Measurements from ENCODE around the gene LRRFIP2. TPM values are rescaled to one million over a fixed set of nuclear protein-coding genes. Genes with fewer than 3 reads are reported as not detected.
"Not testable (repeated sequence)": the region's sequence is repeated elsewhere in the genome, so short reads cannot be mapped to it uniquely, and the experiment has no call there.

The LRRFIP2 gene
- total RNA-seq, 2 experiments from 2014 or later = 13.3 to 15.3 TPM

DNA sequence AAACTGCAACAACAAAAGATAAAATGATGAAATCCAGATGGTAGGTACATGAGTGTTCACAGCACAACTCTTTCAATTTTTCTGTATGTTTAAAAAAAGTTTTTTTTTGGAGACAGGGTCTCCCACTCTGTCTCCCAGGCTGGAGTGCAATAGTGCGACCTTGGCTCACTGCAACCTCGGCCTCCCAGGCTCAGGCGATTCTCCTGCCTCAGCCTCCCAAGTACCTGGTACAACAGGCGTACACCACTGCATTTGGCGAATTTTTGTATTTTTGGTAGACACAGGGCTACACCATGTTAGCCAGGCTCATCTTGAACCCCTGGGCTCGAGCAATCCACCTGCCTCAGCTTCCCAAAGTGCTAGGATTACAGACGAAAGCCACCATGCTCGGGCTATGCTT is 18.6 kb downstream of the LRRFIP2 start:
- no peak for DNase-seq
- Mint-ChIP-seq H3K4me3 (no peak overlapping the region), H3K27me3 (ENCODE audit: low read depth) (no peaks in the 10 kb centered on the region), H3K27ac (no peak overlapping the region), H3K36me3 (ENCODE audit: low read depth) (peaks cover 8% of the 10 kb centered on the region), H3K4me1 (ENCODE audit: low read depth) (peaks cover 10% of the 10 kb centered on the region), H3K9me3 (no peaks in the 10 kb centered on the region)
- CTCF ChIA-PET = no interaction called here
- intact Hi-C loops (cut with micrococcal nuclease) = no loop called here

DNA sequence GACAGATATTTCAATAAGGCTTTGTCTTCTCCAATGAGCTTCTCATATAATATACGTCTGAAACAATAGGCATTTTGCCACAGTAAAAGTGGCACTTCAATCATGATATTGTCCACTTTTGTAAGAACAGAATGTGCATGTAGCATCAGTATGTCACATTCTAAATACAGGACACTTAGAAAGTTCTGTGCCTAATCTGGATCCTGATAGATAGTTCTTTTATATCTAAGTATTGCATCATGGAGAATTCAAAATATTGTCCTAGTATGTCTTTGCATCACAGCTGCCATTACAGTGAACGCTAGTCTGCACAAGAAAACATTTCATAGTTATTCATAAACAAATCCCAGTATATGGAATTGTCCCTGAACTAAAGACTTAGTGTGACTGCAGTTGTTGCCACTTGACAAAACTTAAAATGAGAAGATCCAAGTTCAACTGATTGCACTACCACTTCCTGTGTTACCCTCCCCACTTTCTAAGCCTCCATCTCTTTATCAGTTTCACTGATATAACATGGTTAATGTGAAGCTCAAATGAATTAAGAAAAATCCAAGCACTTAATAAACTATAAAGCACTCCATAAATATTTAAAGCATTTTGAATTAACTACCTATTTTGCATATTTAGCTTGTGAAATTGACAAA is 19.6 kb downstream of the LRRFIP2 start:
- no peaks in the 10 kb centered on the region for H3K9me3 Mint-ChIP-seq
- H3K27me3 Mint-ChIP-seq (ENCODE audit: low read depth) = no peaks in the 10 kb centered on the region
- H3K27ac Mint-ChIP-seq = no peak overlapping the region
- intact Hi-C loops (cut with micrococcal nuclease) = no loop called here
- H3K36me3 Mint-ChIP-seq (ENCODE audit: low read depth) = peaks cover 6% of the 10 kb centered on the region
- no peak overlapping the region for H3K4me3 Mint-ChIP-seq
- H3K4me1 Mint-ChIP-seq (ENCODE audit: low read depth) = peaks cover 9% of the 10 kb centered on the region
- DNase-seq = no peak
- CTCF ChIA-PET = no interaction called here

DNA sequence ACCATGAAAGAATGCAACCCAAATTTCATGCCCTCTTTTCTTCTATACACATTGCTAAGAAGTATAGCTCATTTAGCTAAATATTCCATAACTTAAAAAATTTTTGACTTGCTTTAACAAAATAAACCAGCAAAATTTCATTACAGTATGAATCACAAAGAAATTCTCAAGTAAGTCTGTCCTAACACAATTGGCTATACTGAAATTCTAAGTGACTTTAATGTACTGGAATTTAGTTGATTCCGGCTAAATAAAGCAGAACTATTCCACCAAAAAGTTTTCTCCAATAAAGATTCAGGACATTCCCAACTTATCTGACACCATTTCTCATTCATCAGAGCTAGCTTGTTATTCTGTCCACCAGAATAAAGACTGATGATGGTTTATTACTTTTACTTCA is 23.8 kb downstream of the LRRFIP2 start:
- H3K4me3 Mint-ChIP-seq = no peak overlapping the region
- no peaks in the 10 kb centered on the region for H3K9me3 Mint-ChIP-seq
- DNase-seq = no peak
- CTCF ChIA-PET = interaction anchor here (1.1 to 1.3 kb wide), 2 partner anchors 9 to 10 kb away, joined by 3 to 5 read pairs; no protein-coding TSS in a partner anchor
- peaks cover 14% of the 10 kb centered on the region for H3K4me1 Mint-ChIP-seq (ENCODE audit: low read depth)
- intact Hi-C loops (cut with micrococcal nuclease) = no loop called here
- H3K27ac Mint-ChIP-seq = no peak overlapping the region
- H3K27me3 Mint-ChIP-seq (ENCODE audit: low read depth) = no peaks in the 10 kb centered on the region
- peaks cover 10% of the 10 kb centered on the region for H3K36me3 Mint-ChIP-seq (ENCODE audit: low read depth)

DNA sequence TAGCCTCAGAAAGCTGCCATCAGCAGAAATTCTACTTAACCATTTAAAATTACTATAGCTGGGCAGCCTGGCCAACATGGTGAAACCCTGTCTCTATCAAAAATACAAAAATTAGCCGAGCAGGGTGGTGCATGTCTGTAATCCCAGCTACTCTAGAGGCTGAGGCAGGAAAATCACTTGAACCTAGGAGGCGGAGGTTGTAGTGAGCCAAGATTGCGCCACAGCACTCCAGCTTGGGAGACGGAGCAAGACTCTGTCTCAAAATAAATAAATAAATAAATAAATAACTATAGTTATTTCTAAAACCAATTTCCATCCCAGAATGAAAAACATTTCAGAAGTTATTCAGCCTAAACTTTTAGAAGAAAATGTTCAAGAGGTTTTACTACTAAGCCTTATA is 25.1 kb downstream of the LRRFIP2 start:
- no peak for DNase-seq
- intact Hi-C loops (cut with micrococcal nuclease) = no loop called here
- Mint-ChIP-seq H3K4me3 (no peak overlapping the region), H3K9me3 (no peaks in the 10 kb centered on the region), H3K27ac (no peak overlapping the region), H3K27me3 (ENCODE audit: low read depth) (no peaks in the 10 kb centered on the region), H3K4me1 (ENCODE audit: low read depth) (peaks cover 5% of the 10 kb centered on the region), H3K36me3 (ENCODE audit: low read depth) (peaks cover 10% of the 10 kb centered on the region)
- CTCF ChIA-PET = no interaction called here

DNA sequence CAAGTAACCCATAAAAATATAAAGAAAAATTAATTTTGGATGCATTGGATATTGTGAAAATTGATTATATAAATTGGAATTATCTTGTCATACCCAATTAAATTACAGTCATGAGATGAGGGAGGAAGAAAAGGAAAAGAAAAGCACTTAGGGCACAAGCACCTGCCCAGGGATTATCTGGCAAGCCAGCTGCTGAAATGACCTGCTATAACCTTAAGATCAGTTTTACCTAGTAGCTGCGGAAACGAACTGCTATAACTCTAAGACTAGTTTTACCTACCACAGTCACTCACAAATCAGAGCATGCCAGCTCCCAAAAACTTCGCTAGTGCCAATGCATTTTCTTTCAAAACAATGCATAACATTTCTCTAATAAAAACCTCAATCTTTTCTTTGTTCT is 26.2 kb downstream of the LRRFIP2 start:
- no peak overlapping the region for H3K4me3 Mint-ChIP-seq
- H3K9me3 Mint-ChIP-seq = no peaks in the 10 kb centered on the region
- DNase-seq = no peak
- CTCF ChIA-PET = interaction anchor here (0.6 kb wide), 1 partner anchor 33 kb away, joined by 4 read pairs; no protein-coding TSS in a partner anchor
- peaks cover 11% of the 10 kb centered on the region for H3K36me3 Mint-ChIP-seq (ENCODE audit: low read depth)
- intact Hi-C loops (cut with micrococcal nuclease) = no loop called here
- H3K4me1 Mint-ChIP-seq (ENCODE audit: low read depth) = peaks cover 5% of the 10 kb centered on the region
- H3K27ac Mint-ChIP-seq = no peak overlapping the region
- H3K27me3 Mint-ChIP-seq (ENCODE audit: low read depth) = no peaks in the 10 kb centered on the region

DNA sequence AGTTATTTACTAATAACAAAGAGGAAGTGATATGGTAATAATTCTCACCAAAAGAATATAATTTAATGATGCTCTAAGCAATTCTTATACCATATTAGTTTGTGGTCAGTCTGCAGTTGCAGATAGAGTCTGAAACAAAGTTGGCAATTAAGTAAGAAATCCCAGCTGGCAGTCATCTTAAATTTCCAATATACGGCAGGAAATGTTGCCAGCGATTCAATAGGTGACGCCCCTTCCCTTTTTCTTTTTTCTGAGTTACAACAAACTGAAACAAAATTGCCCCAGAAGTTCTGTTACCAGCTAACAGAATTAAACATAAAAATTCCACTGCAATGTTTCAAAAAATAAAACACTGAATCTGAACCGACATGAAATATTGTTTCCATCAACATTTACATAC is 26.7 kb downstream of the LRRFIP2 start:
- CTCF ChIA-PET = interaction anchor here (0.6 kb wide), 1 partner anchor 33 kb away, joined by 4 read pairs; no protein-coding TSS in a partner anchor
- H3K27ac Mint-ChIP-seq = no peak overlapping the region
- intact Hi-C loops (cut with micrococcal nuclease) = no loop called here
- peaks cover 16% of the 10 kb centered on the region for H3K36me3 Mint-ChIP-seq (ENCODE audit: low read depth)
- no peaks in the 10 kb centered on the region for H3K9me3 Mint-ChIP-seq
- H3K27me3 Mint-ChIP-seq (ENCODE audit: low read depth) = no peaks in the 10 kb centered on the region
- no peak overlapping the region for H3K4me3 Mint-ChIP-seq
- no peak for DNase-seq
- H3K4me1 Mint-ChIP-seq (ENCODE audit: low read depth) = peaks cover 5% of the 10 kb centered on the region

DNA sequence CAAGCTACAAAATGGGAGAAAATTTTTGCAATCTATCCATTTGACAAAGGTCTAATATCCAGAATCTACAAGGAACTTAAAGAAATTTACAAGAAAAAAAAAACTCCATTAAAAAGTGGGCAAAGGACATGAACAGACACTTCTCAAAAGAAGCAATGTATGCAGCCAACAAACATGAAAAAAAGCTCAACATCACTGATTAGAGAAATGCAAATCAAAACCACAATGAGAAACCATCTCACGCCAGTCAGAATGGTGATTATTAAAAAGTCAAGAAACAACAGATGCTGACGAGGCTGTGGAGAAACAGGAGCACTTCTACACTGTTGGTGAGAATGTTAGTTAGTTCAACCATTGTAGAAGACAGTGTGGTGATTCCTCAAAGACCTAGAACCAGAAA is 27.5 kb downstream of the LRRFIP2 start:
- H3K4me3 Mint-ChIP-seq; DNase-seq; CTCF ChIA-PET; H3K27ac Mint-ChIP-seq; intact Hi-C loops (cut with micrococcal nuclease); H3K9me3 Mint-ChIP-seq; H3K4me1 Mint-ChIP-seq (ENCODE audit: low read depth); H3K27me3 Mint-ChIP-seq (ENCODE audit: low read depth): not testable (repeated sequence)
- peaks cover 16% of the 10 kb centered on the region for H3K36me3 Mint-ChIP-seq (ENCODE audit: low read depth)

DNA sequence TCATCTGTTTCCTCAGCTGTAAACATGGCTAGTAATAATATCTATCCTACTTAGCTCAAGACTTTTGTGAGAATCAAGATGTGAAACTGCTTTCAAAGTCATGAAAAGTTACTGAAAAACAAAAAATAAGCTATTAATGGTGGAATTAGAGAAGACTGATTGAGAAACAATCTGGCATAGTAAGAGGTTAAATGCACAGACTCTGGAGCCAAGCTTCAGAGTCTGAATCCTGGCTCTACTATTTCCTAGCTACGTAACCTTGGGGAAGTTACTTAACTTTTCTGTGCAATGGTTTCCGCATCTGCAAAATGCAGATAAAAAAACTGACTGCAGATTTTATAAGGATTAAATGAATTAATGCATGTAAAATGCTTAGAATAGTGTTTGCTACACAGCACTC is 28.8 kb downstream of the LRRFIP2 start:
- CTCF ChIA-PET = no interaction called here

DNA sequence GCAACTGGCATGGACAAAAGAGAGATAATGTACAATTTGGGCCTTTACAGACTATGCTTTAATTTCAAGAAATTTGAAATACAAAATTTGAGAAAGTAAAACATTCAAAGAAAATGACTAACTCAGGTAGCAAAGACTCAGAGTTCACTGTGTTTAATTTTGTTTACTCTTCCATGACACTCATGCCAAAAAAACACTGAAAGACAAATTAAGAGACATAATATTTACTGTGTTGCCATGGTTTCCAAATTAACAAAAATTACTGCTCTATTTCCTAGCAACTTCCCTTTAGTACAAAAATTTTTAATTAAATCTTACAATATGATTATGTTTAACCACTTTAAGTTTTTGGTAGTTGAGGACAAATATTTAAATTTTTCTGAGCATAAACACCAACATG is 29.6 kb downstream of the LRRFIP2 start:
- intact Hi-C loops (cut with micrococcal nuclease) = no loop called here
- no peak for DNase-seq
- no peaks in the 10 kb centered on the region for H3K27me3 Mint-ChIP-seq (ENCODE audit: low read depth)
- no peak overlapping the region for H3K4me3 Mint-ChIP-seq
- H3K4me1 Mint-ChIP-seq (ENCODE audit: low read depth) = peaks cover 5% of the 10 kb centered on the region
- CTCF ChIA-PET = no interaction called here
- H3K9me3 Mint-ChIP-seq = no peaks in the 10 kb centered on the region
- H3K27ac Mint-ChIP-seq = no peak overlapping the region
- H3K36me3 Mint-ChIP-seq (ENCODE audit: low read depth) = peaks cover 16% of the 10 kb centered on the region

More for the DNA sequence above, 28.8 kb downstream of the LRRFIP2 start:
- no peaks in the 10 kb centered on the region for H3K9me3 Mint-ChIP-seq
- DNase-seq = no peak
- H3K4me1 Mint-ChIP-seq (ENCODE audit: low read depth) = peaks cover 5% of the 10 kb centered on the region
- peaks cover 16% of the 10 kb centered on the region for H3K36me3 Mint-ChIP-seq (ENCODE audit: low read depth)
- no peaks in the 10 kb centered on the region for H3K27me3 Mint-ChIP-seq (ENCODE audit: low read depth)
- intact Hi-C loops (cut with micrococcal nuclease) = no loop called here
- no peak overlapping the region for H3K4me3 Mint-ChIP-seq
- no peak overlapping the region for H3K27ac Mint-ChIP-seq

DNA sequence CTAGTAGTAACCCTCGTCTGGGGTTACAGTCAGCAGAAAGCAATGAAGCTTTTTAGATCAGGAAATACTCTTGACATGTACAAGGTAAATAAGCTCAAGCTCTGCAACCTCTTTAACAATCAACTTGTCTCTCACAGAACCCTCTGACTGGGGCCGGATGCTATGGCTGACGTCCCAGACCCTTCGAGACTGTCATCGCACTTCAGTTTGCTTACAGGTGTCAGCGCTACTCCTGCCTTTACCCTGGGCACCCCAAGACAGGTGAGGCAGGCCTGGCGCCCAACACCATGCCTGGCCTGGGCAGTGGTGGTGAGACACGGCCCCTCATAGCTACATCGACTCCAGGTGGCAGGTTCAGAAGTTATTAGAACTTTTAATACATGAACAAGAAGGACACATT is 30.6 kb downstream of the LRRFIP2 start:
- intact Hi-C loops (cut with micrococcal nuclease) = no loop called here
- CTCF ChIA-PET = no interaction called here
- Mint-ChIP-seq H3K9me3 (no peaks in the 10 kb centered on the region), H3K27me3 (ENCODE audit: low read depth) (no peaks in the 10 kb centered on the region), H3K4me3 (no peak overlapping the region), H3K4me1 (ENCODE audit: low read depth) (peaks cover 5% of the 10 kb centered on the region), H3K36me3 (ENCODE audit: low read depth) (peaks cover 16% of the 10 kb centered on the region), H3K27ac (no peak overlapping the region)
- DNase-seq = no peak

DNA sequence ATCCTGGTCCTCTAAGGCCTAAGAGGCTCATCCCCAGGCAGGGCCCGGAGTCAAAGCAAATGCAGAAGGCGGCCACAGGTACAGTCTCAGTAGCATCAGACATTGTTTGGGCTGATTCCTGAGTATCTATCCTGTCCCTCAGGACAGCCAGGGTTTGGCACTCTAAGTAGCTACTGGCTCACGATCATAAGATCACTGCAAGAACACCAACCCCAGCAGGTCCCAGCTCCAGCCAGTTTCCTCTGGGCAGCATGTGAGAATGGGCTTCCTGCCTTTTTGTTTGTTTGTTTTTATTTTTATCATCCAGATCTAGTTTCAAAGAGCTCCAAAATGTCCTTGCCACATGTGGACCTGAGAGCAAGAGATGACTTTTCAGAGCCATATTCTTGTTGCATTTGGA is 32.7 kb downstream of the LRRFIP2 start:
- peaks cover 14% of the 10 kb centered on the region for H3K36me3 Mint-ChIP-seq (ENCODE audit: low read depth)

DNA sequence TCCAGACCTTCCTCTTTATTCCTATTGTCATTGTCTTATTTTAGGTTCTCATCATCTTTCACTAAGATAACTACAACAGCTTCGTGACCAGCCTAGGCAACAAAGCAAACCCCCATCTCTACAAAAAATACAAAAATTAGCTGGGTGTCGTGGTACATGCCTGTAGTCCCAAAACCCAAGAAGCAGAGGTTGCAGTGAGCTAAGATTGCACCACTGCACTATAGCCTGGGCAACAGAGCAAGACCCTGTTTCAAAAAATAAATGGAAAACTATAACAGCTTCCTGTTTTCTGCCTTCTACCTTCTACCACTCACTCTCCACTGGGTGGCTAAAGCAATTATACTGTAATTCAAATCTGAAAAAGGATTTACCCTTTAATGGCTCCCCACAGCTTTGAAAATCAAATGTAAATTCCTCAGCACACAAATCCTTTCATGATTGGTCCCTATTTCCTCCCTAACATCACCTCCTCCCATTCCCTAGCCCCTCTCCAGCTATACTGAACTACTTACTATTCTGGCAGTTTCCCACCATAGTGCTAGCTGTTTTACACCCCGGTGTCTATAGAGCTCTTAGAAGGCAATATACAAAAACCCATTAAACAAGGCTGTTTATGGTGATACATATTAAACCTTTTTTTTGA is 33.4 kb downstream of the LRRFIP2 start:
- H3K36me3 Mint-ChIP-seq (ENCODE audit: low read depth) = peaks cover 9% of the 10 kb centered on the region
- no peaks in the 10 kb centered on the region for H3K27me3 Mint-ChIP-seq (ENCODE audit: low read depth)
- peaks cover 7% of the 10 kb centered on the region for H3K4me1 Mint-ChIP-seq (ENCODE audit: low read depth)
- no peaks in the 10 kb centered on the region for H3K9me3 Mint-ChIP-seq
- H3K27ac Mint-ChIP-seq = no peak overlapping the region
- intact Hi-C loops (cut with micrococcal nuclease) = no loop called here
- CTCF ChIA-PET = interaction anchor here (0.6 to 0.8 kb wide), 2 partner anchors 10 to 178 kb away, joined by 3 read pairs; no protein-coding TSS in a partner anchor
- no peak for DNase-seq
- H3K4me3 Mint-ChIP-seq = no peak overlapping the region

More for the DNA sequence above, 32.7 kb downstream of the LRRFIP2 start:
- Mint-ChIP-seq H3K27ac (no peak overlapping the region), H3K27me3 (ENCODE audit: low read depth) (no peaks in the 10 kb centered on the region), H3K4me3 (no peak overlapping the region), H3K9me3 (no peaks in the 10 kb centered on the region), H3K4me1 (ENCODE audit: low read depth) (peaks cover 9% of the 10 kb centered on the region)
- intact Hi-C loops (cut with micrococcal nuclease) = no loop called here
- no peak for DNase-seq
- CTCF ChIA-PET = no interaction called here

DNA sequence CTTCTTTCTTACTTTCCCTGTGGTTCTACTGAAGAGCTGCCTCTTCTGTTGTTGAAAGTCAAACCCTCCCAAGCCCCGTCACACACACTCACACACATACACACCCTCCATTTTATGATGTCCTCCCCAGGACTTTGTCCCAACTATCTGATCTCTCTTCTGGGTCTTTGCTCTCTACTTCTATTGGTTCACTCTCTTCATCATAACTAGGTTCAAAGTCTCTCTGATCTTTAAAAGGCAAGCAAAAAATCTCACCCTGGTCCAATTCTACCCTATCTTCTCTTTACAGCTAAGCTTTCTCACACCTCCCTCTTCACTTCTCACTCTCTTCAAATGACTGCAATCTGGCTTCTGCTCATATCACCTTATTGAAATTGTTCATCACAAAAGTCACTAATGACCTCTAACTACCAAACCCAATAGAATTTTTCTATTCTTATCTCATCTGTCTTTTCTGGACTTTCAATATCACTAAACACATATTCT is 34.8 kb downstream of the LRRFIP2 start:
- Mint-ChIP-seq H3K27me3 (ENCODE audit: low read depth) (no peaks in the 10 kb centered on the region), H3K9me3 (no peaks in the 10 kb centered on the region), H3K27ac (no peak overlapping the region), H3K4me1 (ENCODE audit: low read depth) (peaks cover 10% of the 10 kb centered on the region), H3K4me3 (no peak overlapping the region), H3K36me3 (ENCODE audit: low read depth) (peaks cover 9% of the 10 kb centered on the region)
- intact Hi-C loops (cut with micrococcal nuclease) = no loop called here
- CTCF ChIA-PET = no interaction called here
- no peak for DNase-seq
